ENCODE data around the gene C20orf204. TPM values are rescaled to one million over a fixed set of nuclear protein-coding genes. Genes with fewer than 3 reads are reported as not detected.

The C20orf204 gene
- total and polyA plus RNA-seq, 9 of the 15 experiments (the other 6 are each of a cell fraction or from before 2014, with no cell fraction given) = 0.11 to 1.1 (median 0.36) TPM; not detected in 2

GRCh38 chr20:64038565-64039292 is 2.7 kb downstream of the C20orf204 start (continued):
- TF ChIP-seq MGA (IDR thresholded peaks at IDR 0.05) (peak; percentile 91), POLR2H (tag; IDR thresholded peaks at IDR 0.05; ENCODE audit: low read depth) (no peak), ELF1 (tag; IDR thresholded peaks at IDR 0.05) (peak; percentile 48; the same call in 1 of the 2 replicates), SMARCA5 (IDR thresholded peaks at IDR 0.05) (0 out of 2 replicates have a peak, but pooled peaks have one; percentile 24), ETV6 (IDR thresholded peaks at IDR 0.05; ENCODE audit: borderline replicate concordance in 1 of 2, low read depth in 2 of 2, low read length in 1 of 2) (no peak), ETV6 (CRISPR knock-in tag; IDR thresholded peaks at IDR 0.05; ENCODE audit: borderline replicate concordance) (peak; percentile 70; the same call in 1 of the 2 replicates), CREM (IDR thresholded peaks at IDR 0.05; ENCODE audit: low read depth) (peak; percentile 50), ARID1B (IDR thresholded peaks at IDR 0.05) (peak; percentile 24; the same call in 1 of the 2 replicates), ZNF511 (CRISPR knock-in tag; IDR thresholded peaks at IDR 0.05) (peak; percentile 78), HOMEZ (CRISPR knock-in tag; IDR thresholded peaks at IDR 0.05) (no peak), EP400 (IDR thresholded peaks at IDR 0.05) (peak; percentile 15; the same call in 1 of the 2 replicates)
